ENCODE data around the gene B4GAT1. TPM values are rescaled to one million over a fixed set of nuclear protein-coding genes. Genes with fewer than 3 reads are reported as not detected.

The B4GAT1 gene
- total RNA-seq, 1 donor from 2014 or later = 24.5 TPM

- peak within 1 kb of the TSS; percentile 55 for H3K27ac ChIP-seq (ENCODE audit: low read depth, low read length)
- H3K4me1 ChIP-seq (ENCODE audit: control insufficient read depth in 3 of 3, insufficient read depth in 3 of 3, low read length in 3 of 3) = peaks cover 38 to 44% (median 38%) of the 10 kb centered on the region in 3 donors
- H3K36me3 ChIP-seq (ENCODE audit: control insufficient read depth in 3 of 3, insufficient read depth in 3 of 3, low read length in 3 of 3) = peaks cover 24 to 30% (median 28%) of the 10 kb centered on the region in 3 donors
- H3K27me3 ChIP-seq (ENCODE audit: control insufficient read depth in 3 of 3, insufficient read depth in 3 of 3, low read length in 3 of 3) = no peaks in the 10 kb centered on the region
- H3K9ac ChIP-seq (ENCODE audit: low read depth in 1 of 3, low read length in 3 of 3) = peak within 1 kb of the TSS; percentile 94 to 97 (median 96)
- peak within 1 kb of the TSS; percentile 95 to 99 (median 99) for H3K4me3 ChIP-seq (ENCODE audit: low read length in 3 of 3)
- no peaks in the 10 kb centered on the region for H3K9me3 ChIP-seq (ENCODE audit: control insufficient read depth in 3 of 3, low read length in 3 of 3)
Observed at GRCh38 chr11:66344550-66345315, 2.7 kb downstream of the B4GAT1 start, which contains the start of gene BRMS1. TSS of gene BRMS1 (minus strand) at chr11:66345104. CDS start at chr11:66342234, 2,870 bp downstream.

GRCh38 chr11:66343176-66343575 lies 4.3 kb downstream of the B4GAT1 start:
- no peaks in the 10 kb centered on the region for H3K27me3 ChIP-seq (ENCODE audit: control insufficient read depth in 3 of 3, insufficient read depth in 3 of 3, low read length in 3 of 3)
- H3K4me1 ChIP-seq (ENCODE audit: control insufficient read depth in 3 of 3, insufficient read depth in 3 of 3, low read length in 3 of 3) = peaks cover 36 to 44% (median 38%) of the 10 kb centered on the region in 3 donors
- peaks cover 34 to 42% (median 40%) of the 10 kb centered on the region in 3 donors for H3K36me3 ChIP-seq (ENCODE audit: control insufficient read depth in 3 of 3, insufficient read depth in 3 of 3, low read length in 3 of 3)
- H3K9me3 ChIP-seq (ENCODE audit: control insufficient read depth in 3 of 3, low read length in 3 of 3) = no peaks in the 10 kb centered on the region
- no peak overlapping the region for H3K27ac ChIP-seq (ENCODE audit: low read depth, low read length)
- H3K9ac ChIP-seq (ENCODE audit: low read depth in 1 of 3, low read length in 3 of 3) = no peak overlapping the region
- H3K4me3 ChIP-seq (ENCODE audit: low read length in 3 of 3) = no peak overlapping the region

GRCh38 chr11:66341502-66342126 lies 5.8 kb downstream of the B4GAT1 start:
- Histone ChIP-seq H3K27ac (ENCODE audit: low read depth, low read length) (no peak overlapping the region), H3K27me3 (ENCODE audit: control insufficient read depth in 3 of 3, insufficient read depth in 3 of 3, low read length in 3 of 3) (no peaks in the 10 kb centered on the region), H3K9ac (ENCODE audit: low read depth in 1 of 3, low read length in 3 of 3) (no peak overlapping the region), H3K9me3 (ENCODE audit: control insufficient read depth in 3 of 3, low read length in 3 of 3) (no peaks in the 10 kb centered on the region), H3K4me3 (ENCODE audit: low read length in 3 of 3) (no peak overlapping the region), H3K36me3 (ENCODE audit: control insufficient read depth in 3 of 3, insufficient read depth in 3 of 3, low read length in 3 of 3) (peaks cover 43 to 47% (median 44%) of the 10 kb centered on the region in 3 donors), H3K4me1 (ENCODE audit: control insufficient read depth in 3 of 3, insufficient read depth in 3 of 3, low read length in 3 of 3) (peaks cover 40 to 50% (median 42%) of the 10 kb centered on the region in 3 donors)

- Histone ChIP-seq H3K9me3 (ENCODE audit: control insufficient read depth in 3 of 3, low read length in 3 of 3) (no peaks in the 10 kb centered on the region), H3K4me3 (ENCODE audit: low read length in 3 of 3) (no peak overlapping the region), H3K27me3 (ENCODE audit: control insufficient read depth in 3 of 3, insufficient read depth in 3 of 3, low read length in 3 of 3) (no peaks in the 10 kb centered on the region), H3K27ac (ENCODE audit: low read depth, low read length) (no peak overlapping the region), H3K9ac (ENCODE audit: low read depth in 1 of 3, low read length in 3 of 3) (no peak overlapping the region), H3K36me3 (ENCODE audit: control insufficient read depth in 3 of 3, insufficient read depth in 3 of 3, low read length in 3 of 3) (peaks cover 43 to 47% (median 44%) of the 10 kb centered on the region in 3 donors), H3K4me1 (ENCODE audit: control insufficient read depth in 3 of 3, insufficient read depth in 3 of 3, low read length in 3 of 3) (peaks cover 40 to 50% (median 42%) of the 10 kb centered on the region in 3 donors)
Observed at GRCh38 chr11:66340596-66341501, 6.6 kb downstream of the B4GAT1 start.

GRCh38 chr11:66339686-66340483 lies 7.5 kb downstream of the B4GAT1 start:
- Histone ChIP-seq H3K27ac (ENCODE audit: low read depth, low read length) (no peak overlapping the region), H3K9ac (ENCODE audit: low read depth in 1 of 3, low read length in 3 of 3) (no peak overlapping the region), H3K4me3 (ENCODE audit: low read length in 3 of 3) (no peak overlapping the region), H3K27me3 (ENCODE audit: control insufficient read depth in 3 of 3, insufficient read depth in 3 of 3, low read length in 3 of 3) (no peaks in the 10 kb centered on the region), H3K9me3 (ENCODE audit: control insufficient read depth in 3 of 3, low read length in 3 of 3) (no peaks in the 10 kb centered on the region), H3K4me1 (ENCODE audit: control insufficient read depth in 3 of 3, insufficient read depth in 3 of 3, low read length in 3 of 3) (peaks cover 40 to 52% (median 44%) of the 10 kb centered on the region in 3 donors), H3K36me3 (ENCODE audit: control insufficient read depth in 3 of 3, insufficient read depth in 3 of 3, low read length in 3 of 3) (peaks cover 43 to 47% (median 44%) of the 10 kb centered on the region in 3 donors)

- H3K9ac ChIP-seq (ENCODE audit: low read depth in 1 of 3, low read length in 3 of 3) = no peak overlapping the region
- no peak overlapping the region for H3K27ac ChIP-seq (ENCODE audit: low read depth, low read length)
- peaks cover 43 to 47% (median 44%) of the 10 kb centered on the region in 3 donors for H3K36me3 ChIP-seq (ENCODE audit: control insufficient read depth in 3 of 3, insufficient read depth in 3 of 3, low read length in 3 of 3)
- H3K4me3 ChIP-seq (ENCODE audit: low read length in 3 of 3) = no peak overlapping the region
- H3K4me1 ChIP-seq (ENCODE audit: control insufficient read depth in 3 of 3, insufficient read depth in 3 of 3, low read length in 3 of 3) = peaks cover 35 to 52% (median 45%) of the 10 kb centered on the region in 3 donors
- H3K9me3 ChIP-seq (ENCODE audit: control insufficient read depth in 3 of 3, low read length in 3 of 3) = no peaks in the 10 kb centered on the region
- H3K27me3 ChIP-seq (ENCODE audit: control insufficient read depth in 3 of 3, insufficient read depth in 3 of 3, low read length in 3 of 3) = no peaks in the 10 kb centered on the region
Observed at GRCh38 chr11:66339162-66339675, 8.2 kb downstream of the B4GAT1 start.

GRCh38 chr11:66338276-66339161 lies 8.9 kb downstream of the B4GAT1 start:
- Histone ChIP-seq H3K27ac (ENCODE audit: low read depth, low read length) (no peak overlapping the region), H3K4me1 (ENCODE audit: control insufficient read depth in 3 of 3, insufficient read depth in 3 of 3, low read length in 3 of 3) (peaks cover 28 to 45% (median 38%) of the 10 kb centered on the region in 3 donors), H3K36me3 (ENCODE audit: control insufficient read depth in 3 of 3, insufficient read depth in 3 of 3, low read length in 3 of 3) (peaks cover 44 to 49% (median 44%) of the 10 kb centered on the region in 3 donors), H3K4me3 (ENCODE audit: low read length in 3 of 3) (no peak overlapping the region), H3K9me3 (ENCODE audit: control insufficient read depth in 3 of 3, low read length in 3 of 3) (no peaks in the 10 kb centered on the region), H3K9ac (ENCODE audit: low read depth in 1 of 3, low read length in 3 of 3) (peak overlapping the region in 1 of 3 donors; percentile 54), H3K27me3 (ENCODE audit: control insufficient read depth in 3 of 3, insufficient read depth in 3 of 3, low read length in 3 of 3) (no peaks in the 10 kb centered on the region)

- H3K9me3 ChIP-seq (ENCODE audit: control insufficient read depth in 3 of 3, low read length in 3 of 3) = no peaks in the 10 kb centered on the region
- H3K27ac ChIP-seq (ENCODE audit: low read depth, low read length) = peak overlapping the region; percentile 70
- H3K4me1 ChIP-seq (ENCODE audit: control insufficient read depth in 3 of 3, insufficient read depth in 3 of 3, low read length in 3 of 3) = peaks cover 24 to 37% (median 35%) of the 10 kb centered on the region in 3 donors
- H3K9ac ChIP-seq (ENCODE audit: low read depth in 1 of 3, low read length in 3 of 3) = peak overlapping the region; percentile 33 to 54 (median 52)
- peaks cover 42 to 59% (median 56%) of the 10 kb centered on the region in 3 donors for H3K36me3 ChIP-seq (ENCODE audit: control insufficient read depth in 3 of 3, insufficient read depth in 3 of 3, low read length in 3 of 3)
- no peaks in the 10 kb centered on the region for H3K27me3 ChIP-seq (ENCODE audit: control insufficient read depth in 3 of 3, insufficient read depth in 3 of 3, low read length in 3 of 3)
- H3K4me3 ChIP-seq (ENCODE audit: low read length in 3 of 3) = peak overlapping the region in 1 of 3 donors; percentile 75
Observed at GRCh38 chr11:66337103-66337899, 10.1 kb downstream of the B4GAT1 start.

Data from skeletal muscle tissue (tissue), 4 donors.